Ascending aorta (tissue), 2 donors: ENCODE results near the gene HNRNPDL. TPM values are rescaled to one million over a fixed set of nuclear protein-coding genes. Genes with fewer than 3 reads are reported as not detected.

Experiments
- DNase-seq, 2 donors: peaks; one replicate each; pipeline ENCODE4 v3.0.0-alpha.2; 2019; ENCODE audit warnings: low spot score in 2 of 2
- H3K27ac ChIP-seq, 2 donors: fragments of 200-600 bp; sonication (generic); one replicate each; pipeline ENCODE4 v1.5.1; 2016 to 2017; ENCODE audit warnings: mild to moderate bottlenecking in 1 of 2
- H3K27me3 ChIP-seq: fragments of 200-600 bp; sonication (generic); one replicate; pipeline ENCODE4 v1.5.1; 2017
- H3K36me3 ChIP-seq, 2 donors: fragments of 200-600 bp; sonication (generic); one replicate each; pipeline ENCODE4 v1.5.1; 2016
- H3K4me1 ChIP-seq, 2 donors: fragments of 200-600 bp; sonication (generic); one replicate each; pipeline ENCODE4 v1.5.1; 2016 to 2017; ENCODE audit warnings: mild to moderate bottlenecking in 1 of 2
- H3K4me3 ChIP-seq, 2 donors: fragments of 200-600 bp; sonication (generic); one replicate each; pipeline ENCODE4 v1.5.1; 2016 to 2017; ENCODE audit warnings: mild to moderate bottlenecking in 1 of 2
- H3K9me3 ChIP-seq, 2 donors: fragments of 200-600 bp; sonication (generic); one replicate each; pipeline ENCODE4 v1.5.1; 2016
- intact Hi-C: fragments of 100-400 bp; cut with DNase I; formaldehyde crosslinking; loops from one replicate; pipeline ENCODE4 v1.15.1; 2023
- total RNA-seq: library from RNA; depleted of rRNA; stranded (reverse); fragments of >200 nt; gene quantifications from one replicate; pipeline ENCODE4 v1.1.0, GENCODE V29; 2016
- TF ChIP-seq, protein P1 (sequence below), 3 experiments: fragments of 200-600 bp in 2 of 3; fragments of 450-650 bp in 1 of 3; sonication (generic) in 2 of 3; IDR thresholded peaks; one replicate each; pipeline ENCODE4 v1.5.1; 2016 to 2019; ENCODE audit warnings: antibody characterized with exemption in 3 of 3, mild to moderate bottlenecking in 1 of 3, moderate library complexity in 1 of 3

HNRNPDL gene
- total RNA-seq, 1 donor from 2014 or later: 73.9 TPM

DNA sequence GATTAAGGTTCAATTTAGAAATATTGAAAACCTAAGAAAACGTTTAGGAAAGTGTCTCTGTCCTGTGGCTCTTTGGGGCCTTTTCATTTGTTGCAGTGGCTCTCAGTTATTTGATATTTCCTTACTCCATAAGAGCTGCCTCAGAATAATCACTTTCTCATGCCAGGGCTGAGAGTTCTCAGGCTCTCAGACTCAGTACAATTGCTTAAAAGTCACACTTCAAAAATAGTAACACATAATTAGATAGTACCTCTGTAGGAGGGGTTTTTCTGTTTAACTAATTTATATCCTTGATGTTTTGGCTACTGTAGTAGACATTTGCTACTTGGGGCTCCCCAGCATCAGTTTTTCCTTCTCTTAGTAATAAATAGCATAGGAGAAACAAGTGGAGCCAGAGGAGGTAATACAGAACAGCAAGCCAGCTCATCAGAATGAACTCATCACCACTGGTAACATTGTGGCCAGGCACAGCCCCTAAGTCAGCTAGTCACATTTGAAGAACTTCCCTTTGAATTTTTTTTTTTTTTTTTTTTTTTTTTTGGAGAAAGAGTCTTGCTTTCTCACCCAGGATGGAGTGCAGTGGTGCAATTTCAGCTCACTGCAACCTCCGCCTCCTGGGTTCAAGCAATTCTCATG is 48.5 kb downstream of the HNRNPDL start:
- H3K9me3 ChIP-seq: no peaks in the 10 kb centered on the region
- no peak overlapping the region for H3K27ac ChIP-seq
- no peak for DNase-seq
- H3K27me3 ChIP-seq: no peaks in the 10 kb centered on the region
- intact Hi-C loops: no loop called here
- TF ChIP-seq, protein P1, sequence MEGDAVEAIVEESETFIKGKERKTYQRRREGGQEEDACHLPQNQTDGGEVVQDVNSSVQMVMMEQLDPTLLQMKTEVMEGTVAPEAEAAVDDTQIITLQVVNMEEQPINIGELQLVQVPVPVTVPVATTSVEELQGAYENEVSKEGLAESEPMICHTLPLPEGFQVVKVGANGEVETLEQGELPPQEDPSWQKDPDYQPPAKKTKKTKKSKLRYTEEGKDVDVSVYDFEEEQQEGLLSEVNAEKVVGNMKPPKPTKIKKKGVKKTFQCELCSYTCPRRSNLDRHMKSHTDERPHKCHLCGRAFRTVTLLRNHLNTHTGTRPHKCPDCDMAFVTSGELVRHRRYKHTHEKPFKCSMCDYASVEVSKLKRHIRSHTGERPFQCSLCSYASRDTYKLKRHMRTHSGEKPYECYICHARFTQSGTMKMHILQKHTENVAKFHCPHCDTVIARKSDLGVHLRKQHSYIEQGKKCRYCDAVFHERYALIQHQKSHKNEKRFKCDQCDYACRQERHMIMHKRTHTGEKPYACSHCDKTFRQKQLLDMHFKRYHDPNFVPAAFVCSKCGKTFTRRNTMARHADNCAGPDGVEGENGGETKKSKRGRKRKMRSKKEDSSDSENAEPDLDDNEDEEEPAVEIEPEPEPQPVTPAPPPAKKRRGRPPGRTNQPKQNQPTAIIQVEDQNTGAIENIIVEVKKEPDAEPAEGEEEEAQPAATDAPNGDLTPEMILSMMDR (IDR thresholded peaks at IDR 0.05): no peak
- no peaks in the 10 kb centered on the region for H3K36me3 ChIP-seq
- H3K4me3 ChIP-seq: no peak overlapping the region
- no peaks in the 10 kb centered on the region for H3K4me1 ChIP-seq

DNA sequence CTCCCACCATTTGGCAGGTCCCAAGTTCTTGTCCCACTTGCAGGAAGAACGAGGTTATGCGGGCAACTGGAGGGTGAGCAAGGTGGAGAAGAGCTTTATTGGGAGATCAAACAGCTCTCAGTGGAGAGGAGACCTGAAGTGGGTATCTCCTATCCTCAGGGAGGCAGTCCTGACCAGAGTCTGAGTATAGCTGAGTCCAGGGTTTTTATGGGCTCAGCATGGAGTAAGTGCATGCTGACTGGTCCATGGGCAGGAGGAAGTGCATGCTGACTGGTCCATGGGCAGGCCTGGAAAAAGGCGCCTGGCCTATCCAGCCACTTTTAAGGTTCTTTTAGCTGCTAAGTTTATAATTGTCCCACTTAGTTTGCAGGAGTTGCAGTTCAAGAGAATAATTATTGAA is 49.0 kb downstream of the HNRNPDL start:
- no peaks in the 10 kb centered on the region for H3K36me3 ChIP-seq
- intact Hi-C loops: no loop called here
- H3K4me1 ChIP-seq: no peaks in the 10 kb centered on the region
- no peaks in the 10 kb centered on the region for H3K9me3 ChIP-seq
- TF ChIP-seq, protein P1 (IDR thresholded peaks at IDR 0.05): no peak
- H3K4me3 ChIP-seq: no peak overlapping the region
- no peak for DNase-seq
- no peak overlapping the region for H3K27ac ChIP-seq
- H3K27me3 ChIP-seq: no peaks in the 10 kb centered on the region

DNA sequence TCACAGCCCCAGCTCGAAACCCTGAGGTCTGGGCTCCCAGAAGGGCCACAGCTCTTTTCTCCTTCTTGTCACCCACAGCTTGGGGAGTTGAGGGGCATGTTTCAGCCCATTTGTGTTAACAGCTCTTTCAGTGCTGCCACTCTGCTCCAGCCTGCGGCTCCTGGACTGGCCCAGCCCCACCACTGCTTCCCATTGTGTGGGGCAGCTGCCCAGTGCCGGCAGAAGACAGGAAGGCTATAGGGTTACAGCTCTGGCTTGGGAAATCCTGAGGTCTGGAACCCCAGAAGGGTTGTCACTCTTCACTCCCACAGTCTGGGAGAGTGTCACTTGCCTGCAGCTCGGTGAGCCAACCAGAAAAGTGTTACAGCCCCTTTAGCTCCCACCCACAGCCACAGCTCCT is 49.4 kb downstream of the HNRNPDL start:
- no peaks in the 10 kb centered on the region for H3K4me1 ChIP-seq
- DNase-seq: no peak
- intact Hi-C loops: no loop called here
- H3K4me3 ChIP-seq: no peak overlapping the region
- TF ChIP-seq, protein P1 (IDR thresholded peaks at IDR 0.05): no peak
- no peak overlapping the region for H3K27ac ChIP-seq
- no peaks in the 10 kb centered on the region for H3K36me3 ChIP-seq
- no peaks in the 10 kb centered on the region for H3K27me3 ChIP-seq
- no peaks in the 10 kb centered on the region for H3K9me3 ChIP-seq

DNA sequence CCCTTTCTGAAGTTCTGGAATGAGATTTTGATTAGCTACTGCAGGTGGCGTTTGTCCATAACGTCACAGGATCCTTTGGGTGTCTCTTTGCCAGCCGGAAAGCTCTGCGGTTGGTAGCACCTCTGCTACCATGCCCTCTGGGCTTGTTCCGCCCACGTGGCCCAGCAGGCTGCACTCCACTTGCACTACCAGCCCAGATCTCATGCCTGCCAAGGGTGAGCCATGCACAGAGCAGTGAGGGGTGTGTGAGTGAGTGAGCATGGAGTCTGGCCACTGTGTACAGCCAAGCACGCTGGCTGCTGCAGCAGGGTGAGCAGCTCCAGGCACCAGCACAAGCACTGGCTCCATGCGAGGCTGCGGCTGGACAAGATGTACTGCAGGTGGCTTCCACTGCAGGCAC is 49.9 kb downstream of the HNRNPDL start:
- intact Hi-C loops: no loop called here
- Histone ChIP-seq H3K4me3 (no peak overlapping the region), H3K9me3 (no peaks in the 10 kb centered on the region), H3K36me3 (no peaks in the 10 kb centered on the region), H3K27ac (no peak overlapping the region), H3K4me1 (no peaks in the 10 kb centered on the region), H3K27me3 (no peaks in the 10 kb centered on the region)
- DNase-seq: no peak
- TF ChIP-seq, protein P1 (IDR thresholded peaks at IDR 0.05): no peak

DNA sequence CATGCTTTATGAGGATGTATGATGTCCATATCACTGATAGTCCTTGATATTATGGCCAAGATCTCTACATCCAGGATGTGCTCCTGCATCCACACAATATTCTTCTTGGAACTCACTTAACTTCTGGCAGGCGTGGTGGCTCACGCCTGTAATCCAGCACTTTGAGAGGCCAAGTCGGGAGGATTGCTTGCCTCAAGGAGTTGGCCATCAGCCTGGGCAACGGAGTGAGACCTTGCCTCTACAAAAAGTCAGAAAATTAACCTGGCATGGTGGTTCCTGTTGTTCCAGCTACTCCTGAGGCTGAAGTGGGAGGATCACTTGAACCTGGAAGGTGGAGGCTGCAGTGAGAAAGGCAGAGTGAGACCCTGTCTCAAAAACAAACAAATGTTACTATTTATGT is 54.2 kb downstream of the HNRNPDL start:
- DNase-seq: no peak
- TF ChIP-seq, protein P1 (IDR thresholded peaks at IDR 0.05): no peak
- Histone ChIP-seq H3K27ac (no peak overlapping the region), H3K27me3 (no peaks in the 10 kb centered on the region), H3K36me3 (no peaks in the 10 kb centered on the region), H3K9me3 (no peaks in the 10 kb centered on the region), H3K4me3 (no peak overlapping the region), H3K4me1 (peaks cover 0 to 4% of the 10 kb centered on the region in 2 donors)
- intact Hi-C loops: loop anchor here (10.0 kb wide), 1 partner anchor 1109 kb away; the partner anchor contains the start of gene ABRAXAS1
